ENCODE results near the gene F2R. TPM values are rescaled to one million over a fixed set of nuclear protein-coding genes. Genes with fewer than 3 reads are reported as not detected.
"Not testable (repeated sequence)": the region's sequence is repeated elsewhere in the genome, so short reads cannot be mapped to it uniquely, and the experiment has no call there.

The F2R gene
- total RNA-seq, 1 donor from 2014 or later = 4.7 TPM

- DNase-seq (ENCODE audit: low spot score) = no peak
Measured at GRCh38 chr5:76757049-76757448, 41.1 kb downstream of the F2R start.

GRCh38 chr5:76761118-76761517 lies 45.2 kb downstream of the F2R start:
- DNase-seq (ENCODE audit: low spot score) = not testable (repeated sequence)

GRCh38 chr5:76762484-76762883 lies 46.6 kb downstream of the F2R start:
- no peak for DNase-seq (ENCODE audit: low spot score)

- no peak for DNase-seq (ENCODE audit: low spot score)
Measured at GRCh38 chr5:76763136-76763535, 47.2 kb downstream of the F2R start.

GRCh38 chr5:76764374-76764773 lies 48.4 kb downstream of the F2R start:
- DNase-seq (ENCODE audit: low spot score) = no peak

- DNase-seq (ENCODE audit: low spot score) = no peak
Measured at GRCh38 chr5:76765249-76765648, 49.3 kb downstream of the F2R start.

GRCh38 chr5:76766746-76767145 lies 50.8 kb downstream of the F2R start:
- DNase-seq (ENCODE audit: low spot score) = no peak

GRCh38 chr5:76771041-76771440 lies 55.1 kb downstream of the F2R start:
- not testable (repeated sequence) for DNase-seq (ENCODE audit: low spot score)

GRCh38 chr5:76771705-76772405 lies 55.9 kb downstream of the F2R start:
- no peak for DNase-seq (ENCODE audit: low spot score)

- no peak for DNase-seq (ENCODE audit: low spot score)
Measured at GRCh38 chr5:76775921-76776320, 60.0 kb downstream of the F2R start.

GRCh38 chr5:76776391-76776790 lies 60.5 kb downstream of the F2R start:
- no peak for DNase-seq (ENCODE audit: low spot score)

- not testable (repeated sequence) for DNase-seq (ENCODE audit: low spot score)
Measured at GRCh38 chr5:76780616-76781015, 64.7 kb downstream of the F2R start.

- no peak for DNase-seq (ENCODE audit: low spot score)
Measured at GRCh38 chr5:76781775-76782174, 65.8 kb downstream of the F2R start.

GRCh38 chr5:76782444-76782843 lies 66.5 kb downstream of the F2R start:
- DNase-seq (ENCODE audit: low spot score) = no peak

Other genes starting within 250 kb of the F2R start
- not detected for gene F2RL2, start 92.7 kb upstream of the F2R start, total RNA-seq
- gene F2RL1, start 102.9 kb downstream of the F2R start, total RNA-seq = 16.8 TPM
- gene S100Z, start 133.9 kb downstream of the F2R start, total RNA-seq = not detected
- 2.0 TPM for gene CRHBP, start 236.9 kb downstream of the F2R start, total RNA-seq